GM10266 (cell line): ENCODE data around the gene KCNC1.

Source experiments
- DNase-seq: peaks from one replicate; pipeline ENCODE4 v3.0.0; 2012; ENCODE audit errors: extremely low spot score
- CTCF ChIP-seq: IDR thresholded peaks from 2 replicates; pipeline ENCODE4 v1.5.1; 2012; ENCODE audit warnings: mild to moderate bottlenecking, low read depth; ENCODE audit not compliant: control insufficient read depth, insufficient read depth; ENCODE audit errors: missing control alignments

Gene KCNC1

GRCh38 chr11:17771841-17772401 lies 37.3 kb downstream of the KCNC1 start:
- no peak for DNase-seq
- no peak for TF ChIP-seq CTCF

GRCh38 chr11:17772704-17773600 lies 38.4 kb downstream of the KCNC1 start:
- no peak for DNase-seq
- no peak for TF ChIP-seq CTCF

GRCh38 chr11:17773674-17774073 lies 39.1 kb downstream of the KCNC1 start:
- no peak for DNase-seq
- no peak for TF ChIP-seq CTCF

GRCh38 chr11:17774232-17775034 lies 39.9 kb downstream of the KCNC1 start:
- DNase-seq, result no peak
- no peak for TF ChIP-seq CTCF

- no peak for DNase-seq
- TF ChIP-seq CTCF, result no peak
Measured at GRCh38 chr11:17775035-17775348, 40.4 kb downstream of the KCNC1 start.

- no peak for DNase-seq
- TF ChIP-seq CTCF, result no peak
Measured at GRCh38 chr11:17775507-17776211, 41.1 kb downstream of the KCNC1 start.
